Measurements from ENCODE around the gene CFAP46. TPM values are rescaled to one million over a fixed set of nuclear protein-coding genes. Genes with fewer than 3 reads are reported as not detected.

CFAP46 gene
- total and polyA plus RNA-seq, 2 of the 8 experiments (the other 6 are each of a cell fraction or from before 2014, with no cell fraction given): 2.6 to 4.8 TPM

GRCh38 chr10:132962623-132963429 lies 20.5 kb upstream of the CFAP46 start (continued):
- no peak for TF ChIP-seq CTCF (IDR thresholded peaks at IDR 0.05; ENCODE audit: control extremely low read depth in 1 of 3, insufficient read depth in 1 of 3, low read depth in 1 of 3, low read length in 3 of 3)
